NT2/D1 (cell line): ENCODE measurements around the gene RASGRF2.

ENCODE experiments used
- SUZ12 ChIP-seq: IDR thresholded peaks from 2 replicates; pipeline ENCODE4 v1.6.1; 2011; ENCODE audit not compliant: insufficient read length, insufficient read depth; ENCODE audit errors: extremely low read depth
- YY1 ChIP-seq: IDR thresholded peaks from 2 replicates; pipeline ENCODE4 v1.6.1; 2011; ENCODE audit not compliant: insufficient read length, insufficient read depth
- ZNF274 ChIP-seq: IDR thresholded peaks from 2 replicates; pipeline ENCODE4 v1.6.1; 2011; ENCODE audit warnings: mild to moderate bottlenecking, low read depth, low read length

DNA sequence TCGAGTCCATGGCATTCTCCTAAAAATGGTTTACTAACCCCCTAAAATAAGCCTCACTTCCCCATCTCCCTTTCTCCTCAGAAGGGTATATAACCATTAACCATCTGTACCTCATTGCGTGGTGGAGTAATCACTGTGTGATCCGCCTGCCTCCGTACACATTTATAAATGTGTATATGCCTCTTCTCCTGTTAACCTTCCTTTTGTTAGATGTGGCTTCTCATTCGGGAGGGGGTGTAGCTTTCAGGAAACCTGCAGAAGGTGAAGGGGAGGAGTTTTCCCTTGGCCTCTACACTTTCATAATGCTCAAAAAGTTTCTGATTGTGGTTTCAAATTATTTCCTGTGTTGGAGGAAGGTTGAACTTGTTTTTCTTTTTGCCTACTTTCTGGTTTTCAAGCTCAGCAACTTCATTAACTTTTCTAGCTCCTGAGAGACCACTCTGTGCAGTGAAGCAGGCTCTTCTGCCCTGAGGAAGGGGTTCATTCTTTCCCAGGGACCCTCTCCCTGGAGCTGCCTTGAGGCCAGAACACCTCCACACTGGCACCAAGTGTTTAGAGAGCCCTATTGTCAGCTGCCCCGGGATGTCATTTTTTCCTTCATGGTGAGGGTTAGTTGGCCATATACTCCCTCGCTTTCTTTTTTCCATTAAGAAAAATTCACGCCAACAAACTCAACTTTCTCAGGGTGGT lies 46.9 kb downstream of the RASGRF2 start:
- TF ChIP-seq SUZ12 (no peak), YY1 (no peak), ZNF274 (no peak)
